Neuronal stem cell (in vitro differentiated cells): ENCODE data around the gene OBP2B. TPM values are rescaled to one million over a fixed set of nuclear protein-coding genes. Genes with fewer than 3 reads are reported as not detected.
"Not testable (repeated sequence)": the region's sequence is repeated elsewhere in the genome, so short reads cannot be mapped to it uniquely, and the experiment has no call there.

Experiments used
- DNase-seq: peaks from one replicate; pipeline ENCODE4 v3.0.0-alpha.2; 2013; ENCODE audit warnings: low spot score
- H2AFZ ChIP-seq: one replicate; pipeline ENCODE4 v1.6.1; 2013; ENCODE audit warnings: mild to moderate bottlenecking, low read length, inconsistent platforms
- H2AK5ac ChIP-seq: 2 replicates; pipeline ENCODE4 v1.6.1; 2013; ENCODE audit warnings: low read depth, mild to moderate bottlenecking, inconsistent platforms, low read length, moderate library complexity, mixed read lengths
- H2BK120ac ChIP-seq: 2 replicates; pipeline ENCODE4 v1.6.1; 2013; ENCODE audit warnings: low read depth, mild to moderate bottlenecking, inconsistent platforms, low read length, moderate library complexity, mixed read lengths
- H2BK12ac ChIP-seq: one replicate; pipeline ENCODE4 v1.6.1; 2013; ENCODE audit warnings: low read length, inconsistent platforms
- H2BK15ac ChIP-seq: 2 replicates; pipeline ENCODE4 v1.6.1; 2013; ENCODE audit warnings: mild to moderate bottlenecking, low read length, inconsistent platforms, mixed read lengths
- H2BK5ac ChIP-seq: one replicate; pipeline ENCODE4 v1.6.1; 2013; ENCODE audit warnings: inconsistent platforms, mild to moderate bottlenecking, low read length, moderate library complexity
- H3K14ac ChIP-seq: one replicate; pipeline ENCODE4 v1.6.1; 2013; ENCODE audit warnings: low read length, inconsistent platforms
- H3K18ac ChIP-seq: 2 replicates; pipeline ENCODE4 v1.6.1; 2013; ENCODE audit warnings: low read length, inconsistent platforms
- H3K23ac ChIP-seq: 2 replicates; pipeline ENCODE4 v1.6.1; 2013; ENCODE audit warnings: low read depth, mild to moderate bottlenecking, mixed read lengths, low read length, inconsistent platforms; ENCODE audit not compliant: poor library complexity
- H3K27ac ChIP-seq: replicated peaks from 3 replicates; pipeline ENCODE4 v1.5.1; 2013; ENCODE audit warnings: low read length, inconsistent platforms
- H3K27me3 ChIP-seq, 3 experiments: 2 replicates each; pipeline ENCODE4 v1.6.1; 2013; ENCODE audit warnings: low read length in 3 of 3, mild to moderate bottlenecking in 2 of 3, inconsistent platforms in 1 of 3, low read depth in 1 of 3, mixed read lengths in 1 of 3, moderate library complexity in 1 of 3; ENCODE audit not compliant: control insufficient read depth in 3 of 3, insufficient read depth in 3 of 3
- H3K36me3 ChIP-seq, 2 donors: replicated peaks in 1 of 2; 2 replicates each; pipeline ENCODE4 v1.6.1; 2013; ENCODE audit warnings: low read length in 2 of 2; ENCODE audit not compliant: control insufficient read depth in 2 of 2, insufficient read depth in 2 of 2
- H3K4ac ChIP-seq: 2 replicates; pipeline ENCODE4 v1.6.1; 2013; ENCODE audit warnings: inconsistent platforms, mild to moderate bottlenecking, low read length, moderate library complexity
- H3K4me1 ChIP-seq, 2 donors: 1 replicate in 1 of 2; 2 replicates in 1 of 2; pipeline ENCODE4 v1.6.1; 2013; ENCODE audit warnings: low read length in 2 of 2, low read depth in 1 of 2; ENCODE audit not compliant: control insufficient read depth in 2 of 2, insufficient read depth in 1 of 2
- H3K4me2 ChIP-seq: one replicate; pipeline ENCODE4 v1.6.1; 2013; ENCODE audit warnings: mild to moderate bottlenecking, low read length, inconsistent platforms; ENCODE audit not compliant: insufficient read depth, poor library complexity, severe bottlenecking
- H3K4me3 ChIP-seq, 2 donors: 2 replicates each; pipeline ENCODE4 v1.5.1; 2013; ENCODE audit warnings: low read length in 2 of 2, mild to moderate bottlenecking in 2 of 2, inconsistent platforms in 1 of 2, moderate library complexity in 1 of 2
- H3K79me1 ChIP-seq: one replicate; pipeline ENCODE4 v1.6.1; 2013; ENCODE audit warnings: low read depth, mild to moderate bottlenecking, inconsistent platforms, low read length, moderate library complexity
- H3K9ac ChIP-seq: one replicate; pipeline ENCODE4 v1.6.1; 2013; ENCODE audit warnings: mild to moderate bottlenecking, low read depth, low read length, inconsistent platforms; ENCODE audit not compliant: poor library complexity
- H3K9me3 ChIP-seq, 2 donors: replicated peaks in 1 of 2; 2 replicates each; pipeline versions ENCODE3 to v1.6.1; 2013; ENCODE audit warnings: low read length in 2 of 2, mild to moderate bottlenecking in 2 of 2, inconsistent platforms in 1 of 2, low read depth in 1 of 2, mixed read lengths in 1 of 2, moderate library complexity in 1 of 2; ENCODE audit not compliant: control insufficient read depth in 2 of 2, insufficient read depth in 1 of 2
- H4K8ac ChIP-seq: one replicate; pipeline ENCODE4 v1.6.1; 2013; ENCODE audit warnings: low read depth, mild to moderate bottlenecking, inconsistent platforms, low read length, moderate library complexity
- H4K91ac ChIP-seq: one replicate; pipeline ENCODE4 v1.6.1; 2013; ENCODE audit warnings: low read length, low read depth, mild to moderate bottlenecking, inconsistent platforms; ENCODE audit not compliant: poor library complexity
- WGBS, 2 donors: extraction: QIAGEN DNeasy Blood & Tissue Kit; methylation state at CpG; one replicate each; pipeline ENCODE4 v1.1.7; 2013; ENCODE audit warnings: missing lambda C conversion rate in 2 of 2, mixed read lengths in 1 of 2; ENCODE audit not compliant: insufficient read length in 2 of 2, insufficient replicate concordance in 1 of 2; ENCODE audit errors: extremely low coverage in 2 of 2; 5-methylcytosine and 5-hydroxymethylcytosine counted together
- polyA plus RNA-seq, 2 experiments: library from polyadenylated mRNA; stranded (reverse); fragments of 200-250 nt; gene quantifications; one replicate each; pipeline ENCODE4 v1.2.3, GENCODE V29; 2013

Gene OBP2B
- not detected for polyA plus RNA-seq (2013, experiment 1 of 2)
- not detected for polyA plus RNA-seq (2013, experiment 2 of 2)

GRCh38 chr9:133208880-133209300 is at the start of gene OBP2B:
OBP2B (minus strand) TSS chr9:133209250; CDS start chr9:133209199, 51 bp downstream.
- no CpG with 5 or more reads among the region's 18 CpGs for WGBS, 2 donors

DNA sequence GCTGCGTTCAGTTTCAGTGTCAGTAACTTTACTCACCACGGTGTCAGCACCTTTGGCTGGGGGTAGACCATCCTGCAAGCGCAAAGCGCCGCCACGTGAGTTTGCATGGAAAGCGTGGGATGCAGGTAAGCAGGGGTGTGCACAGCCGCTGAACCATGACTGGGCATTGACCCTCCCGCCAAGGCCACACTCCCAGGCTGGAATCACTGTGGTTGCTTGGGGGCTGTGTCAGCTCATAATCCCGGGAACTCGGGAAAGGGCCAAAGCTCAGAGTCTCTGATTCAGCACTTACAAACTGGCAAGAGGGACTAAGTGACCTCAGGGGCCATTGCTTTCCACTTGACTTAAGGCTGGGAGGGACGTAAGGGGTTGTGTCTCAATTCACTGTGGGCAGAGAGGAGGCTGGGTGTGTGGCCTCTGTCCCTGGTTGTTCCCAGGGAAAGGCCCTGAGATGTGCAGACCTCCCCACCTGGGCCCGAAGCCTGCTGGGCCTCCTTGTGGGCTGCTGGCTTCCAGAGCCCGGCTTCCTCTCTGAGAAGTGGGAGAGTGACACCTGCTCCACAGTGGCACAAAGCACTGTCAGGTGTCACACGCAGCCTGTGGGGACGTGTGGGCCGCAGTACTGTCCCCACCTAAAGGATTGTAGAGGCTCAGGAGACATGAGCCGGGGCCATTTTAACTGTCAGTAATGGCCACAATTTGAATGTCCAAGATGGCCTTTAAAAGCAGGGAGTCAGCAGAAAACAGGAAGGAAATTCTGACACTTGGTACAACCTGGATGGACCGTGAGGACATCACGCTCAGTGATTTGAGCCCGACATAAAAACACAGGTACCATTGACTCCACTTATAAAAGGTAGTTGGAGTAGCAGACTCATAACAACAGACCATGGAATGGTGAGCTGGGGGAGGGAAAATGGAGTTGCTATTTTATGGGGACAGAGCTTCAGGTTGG is 49.3 kb upstream of the OBP2B start:
- H3K79me1 ChIP-seq: peaks cover 4% of the 10 kb centered on the region
- H4K91ac ChIP-seq: no peak overlapping the region
- no peak overlapping the region for H2BK12ac ChIP-seq
- H3K14ac ChIP-seq: no peak overlapping the region
- H2BK120ac ChIP-seq: no peak overlapping the region
- peak overlapping the region; percentile 34 for H2AFZ ChIP-seq
- H2AK5ac ChIP-seq: peak overlapping the region; percentile 30
- no peak overlapping the region for H4K8ac ChIP-seq
- H3K18ac ChIP-seq: peak overlapping the region; percentile 55
- WGBS, 2 donors: no CpG with 5 or more reads among the region's 21 CpGs
- H3K9ac ChIP-seq: no peak overlapping the region
- H3K27ac ChIP-seq: no peak overlapping the region
- DNase-seq: no peak
- H3K36me3 ChIP-seq: no peaks in the 10 kb centered on the region
- H3K4me2 ChIP-seq: no peak overlapping the region
- H3K9me3 ChIP-seq: no peaks in the 10 kb centered on the region
- H2BK15ac ChIP-seq: no peak overlapping the region
- H3K4ac ChIP-seq: no peak overlapping the region
- no peak overlapping the region for H3K23ac ChIP-seq
- H3K27me3 ChIP-seq: peaks cover 0 to 22% (median 0%) of the 10 kb centered on the region in 3 experiments
- peaks cover 0 to 10% of the 10 kb centered on the region in 2 donors for H3K4me1 ChIP-seq
- H3K4me3 ChIP-seq: no peak overlapping the region
- peak overlapping the region; percentile 43 for H2BK5ac ChIP-seq

More at GRCh38 chr9:133208880-133209300, at the start of gene OBP2B:
- not testable (repeated sequence) for H3K14ac ChIP-seq, DNase-seq, H4K91ac ChIP-seq, H2BK12ac ChIP-seq, H3K4me1 ChIP-seq, H3K4ac ChIP-seq, H2BK5ac ChIP-seq, H3K27ac ChIP-seq, H3K9ac ChIP-seq, H2BK15ac ChIP-seq, H2AK5ac ChIP-seq, H3K9me3 ChIP-seq, H2BK120ac ChIP-seq, H3K4me2 ChIP-seq, H3K79me1 ChIP-seq, H3K4me3 ChIP-seq, H2AFZ ChIP-seq, H3K23ac ChIP-seq, H3K36me3 ChIP-seq
- H4K8ac ChIP-seq: peak within 1 kb of the TSS; percentile 43
- H3K18ac ChIP-seq: peak within 1 kb of the TSS; percentile 48
- H3K27me3 ChIP-seq: peaks cover 0 to 42% (median 5%) of the 10 kb centered on the region in 3 experiments

GRCh38 chr9:133257465-133257956 is 48.5 kb upstream of the OBP2B start:
- H2BK5ac ChIP-seq: no peak overlapping the region
- no peak for DNase-seq
- peak overlapping the region; percentile 15 for H3K18ac ChIP-seq
- no peak overlapping the region for H3K27ac ChIP-seq
- H3K14ac ChIP-seq: peak overlapping the region; percentile 67
- peaks cover 0 to 10% of the 10 kb centered on the region in 2 donors for H3K4me1 ChIP-seq
- no peak overlapping the region for H3K9ac ChIP-seq
- no peak overlapping the region for H3K23ac ChIP-seq
- peak overlapping the region; percentile 2 for H2BK12ac ChIP-seq
- H3K4me2 ChIP-seq: no peak overlapping the region
- no peaks in the 10 kb centered on the region for H3K9me3 ChIP-seq
- H3K27me3 ChIP-seq: peaks cover 0 to 29% (median 2%) of the 10 kb centered on the region in 3 experiments
- H3K79me1 ChIP-seq: peaks cover 4% of the 10 kb centered on the region
- H3K36me3 ChIP-seq: no peaks in the 10 kb centered on the region
- WGBS, 2 donors: no CpG with 5 or more reads among the region's 13 CpGs
- no peak overlapping the region for H3K4me3 ChIP-seq
- H2AK5ac ChIP-seq: peak overlapping the region; percentile 89
- H4K91ac ChIP-seq: no peak overlapping the region
- H4K8ac ChIP-seq: no peak overlapping the region
- H3K4ac ChIP-seq: no peak overlapping the region
- H2BK15ac ChIP-seq: peak overlapping the region; percentile 72
- peak overlapping the region; percentile 38 for H2BK120ac ChIP-seq
- peak overlapping the region; percentile 34 for H2AFZ ChIP-seq

GRCh38 chr9:133256686-133257091 is 47.6 kb upstream of the OBP2B start:
- Histone ChIP-seq H3K14ac (no peak overlapping the region), H3K36me3 (no peaks in the 10 kb centered on the region), H3K9ac (no peak overlapping the region), H4K91ac (no peak overlapping the region), H3K18ac (peak overlapping the region; percentile 15), H3K4me2 (no peak overlapping the region), H3K4me3 (no peak overlapping the region), H2AFZ (peak overlapping the region; percentile 5), H3K4ac (no peak overlapping the region), H4K8ac (no peak overlapping the region), H3K79me1 (peaks cover 4% of the 10 kb centered on the region), H3K9me3 (no peaks in the 10 kb centered on the region), H2BK15ac (peak overlapping the region; percentile 72), H3K27me3 (peaks cover 0 to 30% (median 2%) of the 10 kb centered on the region in 3 experiments), H2AK5ac (peak overlapping the region; percentile 71), H3K23ac (peak overlapping the region; percentile 68), H2BK120ac (peak overlapping the region; percentile 38), H3K27ac (no peak overlapping the region), H3K4me1 (peaks cover 0 to 10% of the 10 kb centered on the region in 2 donors), H2BK5ac (no peak overlapping the region), H2BK12ac (no peak overlapping the region)
- DNase-seq: no peak
- WGBS, 2 donors: no CpG with 5 or more reads among the region's 10 CpGs
